HG02981 (cell line): ENCODE data around the gene RASSF3.
A peak's percentile ranks its signal among the peaks of the same experiment; 100 is the strongest.
"Not testable (repeated sequence)": the region's sequence is repeated elsewhere in the genome, so short reads cannot be mapped to it uniquely, and the experiment has no call there.

Source experiments
- ATAC-seq: cut with Tn5 transposase; IDR thresholded peaks from one replicate; pipeline ENCODE4 v1.9.1; 2021; ENCODE audit warnings: mild to moderate bottlenecking, moderate library complexity; ENCODE audit not compliant: unreplicated experiment

RASSF3 gene

DNA sequence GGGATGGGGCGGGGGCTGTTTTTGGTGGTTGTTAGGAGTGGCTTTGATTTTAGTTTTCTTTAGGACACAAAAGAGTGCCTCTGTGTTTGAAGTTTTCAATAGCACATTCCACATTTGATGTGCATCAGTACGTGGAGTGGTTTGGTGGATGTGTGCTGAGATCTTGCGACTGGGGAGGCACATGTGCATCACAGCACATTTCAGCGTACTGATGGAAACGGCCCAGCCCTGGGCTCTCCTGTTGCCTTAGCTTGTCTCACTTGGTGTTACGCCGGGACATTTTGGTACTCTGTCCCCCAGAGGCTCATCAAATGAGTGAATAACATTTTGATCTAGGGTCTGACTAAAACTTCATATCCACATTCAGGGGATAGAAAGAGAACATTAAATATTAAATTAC is 78.4 kb downstream of the RASSF3 start:
- no peak for ATAC-seq

DNA sequence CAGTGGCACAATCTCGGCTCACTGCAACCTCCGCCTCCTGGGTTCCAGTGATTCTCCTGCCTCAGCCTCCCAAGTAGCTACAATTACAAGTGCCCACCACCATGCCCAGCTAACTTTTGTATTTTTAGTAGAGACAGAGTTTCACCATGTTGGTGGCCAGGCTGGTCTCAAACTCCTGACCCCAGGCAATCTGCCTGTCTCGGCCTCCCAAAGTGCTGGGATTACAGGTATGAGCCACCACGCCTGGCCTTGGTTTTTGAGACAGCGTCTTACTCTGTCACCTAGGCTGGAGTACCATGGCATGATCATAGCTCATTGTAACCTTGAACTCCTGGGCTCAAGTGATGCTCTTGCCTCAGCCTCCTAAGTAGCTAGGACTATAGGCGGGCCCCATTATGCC is 79.9 kb downstream of the RASSF3 start:
- ATAC-seq = not testable (repeated sequence)

DNA sequence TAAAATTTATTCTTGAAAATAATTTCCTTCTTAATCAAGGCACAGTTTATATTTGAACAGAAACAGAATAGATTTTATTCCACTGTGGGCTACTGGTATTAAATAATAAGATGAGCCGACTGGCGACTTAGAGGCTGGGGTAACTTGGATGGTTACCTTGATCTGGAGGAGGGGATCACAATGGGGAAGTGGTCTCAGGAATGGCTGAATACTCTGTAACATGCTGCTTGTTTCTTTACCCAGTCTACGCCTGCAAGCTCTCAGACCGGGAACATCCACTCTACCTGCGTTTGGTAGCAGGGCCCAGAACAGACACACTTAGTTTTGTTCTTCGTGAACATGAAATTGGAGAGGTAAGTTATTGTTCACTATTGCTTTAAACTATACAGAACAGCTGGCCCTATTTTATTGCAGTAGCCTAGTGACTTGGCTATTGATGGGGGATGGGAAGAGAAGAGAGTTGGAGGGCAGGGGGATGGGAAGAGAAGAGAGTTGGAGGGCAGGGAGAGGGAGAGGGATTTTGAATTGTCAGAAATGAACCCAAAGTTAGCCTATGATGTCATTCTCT is 81.0 kb downstream of the RASSF3 start:
- no peak for ATAC-seq

DNA sequence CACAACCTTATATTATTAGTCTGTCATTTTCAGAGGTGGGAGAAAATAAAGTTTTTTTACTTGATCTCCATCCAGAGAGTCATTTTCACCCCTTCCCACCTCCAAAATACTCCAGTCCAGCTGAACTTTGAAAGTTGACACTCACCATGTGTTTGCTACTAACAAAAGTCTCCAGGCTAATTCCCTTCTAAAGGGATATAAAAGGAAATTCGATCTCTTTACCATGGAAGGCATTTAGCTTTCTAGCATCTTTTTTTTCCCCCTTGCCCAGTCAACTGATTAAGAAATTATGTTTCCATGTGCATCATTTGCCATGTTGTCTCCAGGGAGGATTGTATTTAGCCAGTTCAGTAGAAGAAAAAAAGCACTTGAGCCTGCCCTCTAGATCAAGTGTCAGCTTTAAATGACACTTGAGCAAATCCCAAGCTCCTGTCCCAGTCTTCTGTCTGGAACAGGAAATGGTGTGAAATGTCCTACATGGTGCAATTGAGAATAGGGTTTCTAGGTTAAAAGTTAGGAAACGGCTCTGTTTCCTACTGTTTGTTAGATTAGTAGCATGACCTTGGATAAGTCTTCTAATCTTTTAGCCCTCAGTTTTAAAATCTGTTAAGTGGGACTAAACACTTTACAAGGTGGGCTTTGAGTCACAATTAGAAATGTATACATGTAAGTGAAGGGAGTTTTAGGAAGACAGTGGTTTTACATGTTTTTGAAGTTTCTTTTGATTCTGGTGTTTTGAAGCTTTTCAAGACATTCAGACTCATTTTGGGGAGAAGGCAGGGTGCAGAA is 81.7 kb downstream of the RASSF3 start:
- no peak for ATAC-seq

DNA sequence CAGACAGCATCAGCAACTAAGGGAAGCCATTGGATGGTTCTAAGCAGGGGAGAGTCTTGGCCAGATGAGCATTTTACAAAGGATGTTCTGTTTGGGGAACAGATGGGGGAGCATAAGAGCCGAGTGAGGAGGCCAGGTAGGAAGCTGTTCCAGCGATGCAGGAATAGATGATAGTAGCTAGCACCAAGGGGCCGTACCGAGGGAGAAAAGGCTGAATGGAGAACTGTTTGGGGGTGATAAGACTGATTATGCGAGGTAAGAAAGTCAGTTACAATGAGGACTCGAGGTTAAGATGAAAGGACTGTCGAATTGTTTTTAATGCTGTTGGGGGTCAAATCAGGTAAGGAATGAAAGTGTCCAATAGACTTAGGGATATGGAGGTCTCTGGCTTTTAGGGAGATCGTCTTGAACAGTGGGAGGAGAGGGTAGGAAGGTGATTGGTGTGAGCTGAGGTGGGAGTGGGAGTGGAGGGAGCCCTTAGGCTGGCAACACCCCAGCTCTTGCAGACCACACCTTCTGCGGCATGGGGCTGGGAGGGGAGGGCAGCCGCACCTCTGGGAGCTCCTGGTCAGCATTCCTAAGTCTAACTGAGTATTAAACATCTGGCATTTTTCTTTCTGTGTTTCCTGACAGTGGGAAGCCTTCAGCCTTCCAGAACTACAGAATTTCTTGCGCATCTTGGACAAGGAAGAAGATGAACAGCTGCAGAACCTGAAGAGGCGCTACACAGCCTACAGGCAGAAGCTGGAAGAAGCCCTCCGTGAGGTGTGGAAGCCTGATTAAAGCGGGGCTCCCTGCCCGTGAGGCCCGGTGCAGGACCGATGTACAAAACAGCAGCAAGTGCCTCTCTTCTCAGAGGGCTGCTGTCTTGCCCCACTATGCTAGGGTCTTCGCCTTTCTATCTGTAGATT is 84.1 kb downstream of the RASSF3 start:
- ATAC-seq = no peak

DNA sequence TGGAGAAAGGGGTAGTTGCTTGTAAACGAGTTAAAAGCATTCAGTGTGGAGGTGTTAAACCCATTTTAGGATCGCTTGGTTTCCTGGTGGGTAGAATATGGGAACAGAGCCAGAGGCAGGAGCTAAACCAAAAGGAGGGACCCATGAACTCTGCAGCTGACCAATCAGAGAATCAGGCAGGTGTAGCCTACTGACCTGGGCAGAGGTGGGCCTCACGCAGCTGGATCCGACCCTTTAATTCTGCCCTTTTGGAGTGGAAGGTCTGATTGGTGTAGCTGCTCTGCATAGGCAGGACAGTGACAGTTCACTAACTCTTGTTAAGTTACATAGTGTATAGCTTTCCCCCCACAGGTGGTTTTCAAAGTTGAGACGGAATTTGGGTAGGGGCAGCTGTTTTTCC is 85.3 kb downstream of the RASSF3 start:
- no peak for ATAC-seq

DNA sequence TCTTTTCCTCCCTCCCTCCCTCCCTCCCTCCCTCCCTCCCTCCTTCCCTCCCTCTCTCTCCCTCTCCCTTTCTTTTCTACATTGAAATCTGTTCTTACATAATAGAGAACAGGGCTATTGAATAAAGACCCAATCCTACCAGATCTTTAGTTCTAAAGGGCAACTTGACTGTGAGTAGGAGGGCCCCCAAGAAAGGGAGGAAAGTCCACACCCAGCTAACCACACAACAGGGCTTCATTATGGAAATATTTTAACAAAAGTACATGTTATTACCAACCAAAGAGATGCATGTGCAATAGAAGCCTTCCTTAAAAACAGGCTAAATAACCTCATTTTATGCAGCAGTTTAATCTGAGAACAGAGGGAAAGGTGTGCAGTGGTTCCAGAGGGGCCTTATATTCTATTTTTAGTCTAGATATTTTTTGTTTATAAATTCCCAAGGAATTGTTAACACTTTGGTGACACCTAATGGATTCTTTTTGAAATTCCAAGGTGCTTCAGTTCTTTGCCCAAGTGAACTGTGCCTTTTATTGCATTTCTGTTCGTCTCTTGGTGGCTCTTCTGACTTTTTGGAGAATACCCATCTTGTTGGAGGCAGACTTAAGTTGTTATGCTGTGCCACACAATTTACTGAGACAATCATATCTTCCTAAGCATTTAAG is 85.9 kb downstream of the RASSF3 start:
- ATAC-seq = no peak

DNA sequence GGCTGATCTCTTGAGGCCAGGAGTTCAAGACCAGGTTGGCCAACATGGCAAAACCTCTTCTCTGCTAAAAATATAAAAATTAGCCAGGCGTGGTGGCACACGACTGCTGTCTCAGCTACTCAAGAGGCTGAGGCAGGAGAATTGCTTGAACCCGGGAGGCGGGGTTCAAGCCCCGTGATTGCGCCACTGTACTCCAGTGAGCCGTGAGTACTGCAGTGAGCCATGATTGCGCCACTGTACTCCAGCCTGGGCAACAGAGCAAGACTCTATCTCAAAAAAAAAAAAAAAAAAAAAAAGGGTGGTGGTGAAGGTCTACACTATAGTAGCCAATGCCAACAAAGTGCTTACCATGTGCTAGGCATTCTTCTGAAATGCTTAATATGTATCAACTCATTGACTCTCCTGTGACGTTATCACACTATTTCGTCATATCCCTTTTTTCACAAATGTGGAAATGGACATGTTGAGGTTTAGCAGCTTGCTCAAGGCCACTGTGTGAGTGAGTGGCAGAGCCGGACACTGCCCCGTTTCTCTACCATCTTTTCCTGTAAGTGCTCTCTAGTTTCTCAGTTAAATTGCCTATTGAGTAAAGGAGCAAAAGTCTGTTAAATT is 89.3 kb downstream of the RASSF3 start:
- no peak for ATAC-seq

DNA sequence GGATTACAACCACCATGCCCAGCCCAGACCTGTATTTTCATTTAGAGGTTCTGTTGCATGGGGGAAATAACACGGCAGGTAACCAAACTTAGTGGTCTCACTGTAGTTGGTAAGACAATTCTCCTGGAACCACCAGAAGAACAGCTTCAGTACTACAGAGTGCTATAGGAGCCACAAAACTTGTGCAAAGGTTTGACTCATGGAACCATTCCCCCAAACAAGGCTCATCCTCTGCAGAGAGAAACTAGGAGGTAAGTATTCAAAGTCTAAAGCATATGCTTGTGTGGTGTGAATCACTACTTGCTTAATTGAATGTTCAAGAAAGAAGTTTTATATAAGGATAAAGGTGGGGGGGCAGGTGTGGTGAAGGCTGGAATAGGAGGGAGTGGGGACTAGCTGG is 90.2 kb downstream of the RASSF3 start:
- no peak for ATAC-seq

DNA sequence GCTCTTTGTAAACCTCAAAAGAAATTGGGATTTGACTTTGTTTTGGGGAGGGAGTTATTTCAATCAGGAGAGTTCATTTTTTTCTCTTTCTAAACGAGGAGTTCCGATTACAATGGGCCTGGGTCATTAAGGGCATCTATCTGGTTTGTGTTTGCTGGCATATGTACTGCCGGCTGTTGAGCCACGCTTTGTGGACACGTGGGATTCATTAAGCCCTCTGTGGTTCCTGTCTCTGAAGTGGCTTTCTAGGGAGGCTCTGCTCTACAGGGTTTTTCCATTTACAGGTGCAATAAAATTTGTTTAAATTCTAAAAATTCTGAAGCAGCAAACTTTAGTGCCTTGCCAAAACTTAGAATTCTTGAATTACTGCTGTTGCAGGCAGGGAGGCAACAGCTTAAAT is 91.0 kb downstream of the RASSF3 start:
- no peak for ATAC-seq

DNA sequence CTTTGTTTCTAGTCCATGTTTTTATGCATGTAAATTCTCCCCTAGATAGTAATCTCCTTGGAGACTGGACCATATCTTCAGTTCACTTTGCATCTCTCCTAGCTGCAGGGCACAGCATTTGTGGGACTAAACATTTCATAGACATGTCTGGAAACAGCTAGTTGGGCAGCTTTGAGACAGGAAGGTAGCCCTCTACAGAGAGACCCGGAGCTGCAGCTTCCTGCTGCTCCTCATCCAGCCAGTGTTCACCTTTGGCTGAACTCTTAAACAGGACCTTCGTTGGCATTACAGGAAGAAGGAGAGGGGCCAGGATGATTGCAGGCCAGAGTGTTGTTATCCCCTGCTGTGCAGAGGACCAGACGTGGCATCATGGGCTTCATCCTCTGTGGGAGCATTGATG is 96.0 kb downstream of the RASSF3 start:
- ATAC-seq = no peak

DNA sequence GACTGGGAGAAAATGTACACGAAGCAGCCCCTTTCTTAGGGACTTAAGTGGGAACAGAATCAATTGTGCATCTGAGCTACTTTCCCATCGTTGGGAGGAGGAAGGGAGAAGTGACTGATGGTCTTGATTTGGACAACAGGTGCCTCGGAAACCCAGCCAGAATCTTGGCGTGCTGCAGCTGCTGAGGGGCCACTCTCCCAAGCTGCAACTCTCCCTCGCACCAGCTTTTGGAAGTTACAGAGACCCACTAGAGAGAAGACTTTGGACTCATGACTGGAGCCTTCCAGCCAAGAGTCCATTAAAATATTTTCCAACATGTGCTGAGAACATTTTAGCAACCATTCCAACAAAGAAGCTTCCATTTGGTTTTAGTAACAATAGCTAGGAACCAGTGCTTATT is 96.6 kb downstream of the RASSF3 start:
- ATAC-seq = no peak

DNA sequence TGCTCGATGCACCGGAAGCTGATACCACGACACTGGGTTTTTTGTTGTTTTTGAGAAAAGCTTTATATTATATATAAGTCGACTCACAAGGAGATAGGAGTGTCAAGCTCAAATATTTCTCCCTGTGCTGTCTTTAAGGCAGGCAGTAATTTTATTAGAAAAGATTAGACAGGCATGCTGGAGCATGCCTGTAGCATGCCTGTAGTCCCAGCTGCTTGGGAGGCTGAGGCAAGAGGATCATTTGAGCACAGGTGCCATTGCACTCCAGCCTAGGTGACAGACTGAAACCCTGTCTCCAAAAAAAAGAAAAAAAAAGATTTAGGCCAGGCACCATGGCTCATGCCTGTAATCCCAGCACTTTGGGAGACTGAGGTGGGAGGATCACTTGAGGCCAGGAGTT is 97.1 kb downstream of the RASSF3 start:
- ATAC-seq = no peak

DNA sequence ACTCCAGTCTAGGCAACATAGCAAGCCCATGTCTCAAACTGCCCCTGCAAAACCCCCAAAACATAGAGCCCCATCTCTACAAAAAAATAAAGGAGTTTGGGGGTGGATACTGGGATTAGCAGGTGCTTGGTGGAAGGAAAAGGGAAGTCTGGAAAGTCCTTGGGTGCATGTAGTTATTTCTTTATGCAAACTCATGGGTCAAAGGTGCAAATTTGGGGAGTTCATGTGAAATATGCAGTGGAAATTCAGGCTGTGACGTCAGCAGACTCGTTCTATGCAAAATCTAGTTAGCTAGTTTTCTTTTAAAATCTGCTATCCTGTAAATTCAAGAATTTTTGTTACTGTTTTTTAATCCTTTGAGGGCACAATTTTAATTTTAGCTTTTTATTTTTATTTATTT is 97.6 kb downstream of the RASSF3 start:
- no peak for ATAC-seq

DNA sequence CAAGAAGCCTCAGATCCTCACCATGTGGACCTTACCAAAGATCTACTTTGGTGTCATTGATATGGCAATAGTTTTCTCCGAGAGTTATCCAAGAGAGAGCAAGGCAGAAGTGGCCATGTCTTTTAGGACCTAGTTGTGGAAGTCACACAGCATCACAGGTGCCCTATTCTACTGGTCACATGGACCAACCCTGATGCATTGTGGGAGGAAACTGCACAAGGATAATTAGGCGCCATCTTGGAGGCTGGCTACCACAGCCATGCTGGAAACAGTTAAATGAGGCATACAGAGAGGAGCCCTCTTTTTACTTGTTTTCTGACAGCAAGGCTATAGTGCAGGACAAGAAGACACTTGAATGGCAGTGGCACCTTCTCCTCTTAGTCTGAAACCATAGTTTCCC is 99.1 kb downstream of the RASSF3 start:
- ATAC-seq = no peak

DNA sequence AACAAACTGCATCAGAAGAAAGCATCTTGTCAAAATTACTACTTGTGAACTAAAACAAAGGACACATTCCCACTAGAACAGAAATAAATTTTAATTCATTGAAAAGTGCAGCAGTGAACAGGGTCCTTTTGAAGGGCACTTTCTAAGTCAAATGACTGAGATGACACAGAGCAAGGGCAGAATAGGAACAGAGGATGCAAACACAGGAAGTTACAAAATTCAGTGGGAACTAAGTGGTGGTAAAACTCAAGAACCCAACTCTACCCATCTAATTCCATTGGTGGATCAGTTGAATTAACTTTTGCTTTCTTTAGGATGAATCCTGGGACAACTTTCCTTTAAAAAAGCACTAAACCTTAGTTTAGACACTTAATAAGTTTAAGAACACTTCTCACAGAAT is 103.1 kb downstream of the RASSF3 start:
- no peak for ATAC-seq

DNA sequence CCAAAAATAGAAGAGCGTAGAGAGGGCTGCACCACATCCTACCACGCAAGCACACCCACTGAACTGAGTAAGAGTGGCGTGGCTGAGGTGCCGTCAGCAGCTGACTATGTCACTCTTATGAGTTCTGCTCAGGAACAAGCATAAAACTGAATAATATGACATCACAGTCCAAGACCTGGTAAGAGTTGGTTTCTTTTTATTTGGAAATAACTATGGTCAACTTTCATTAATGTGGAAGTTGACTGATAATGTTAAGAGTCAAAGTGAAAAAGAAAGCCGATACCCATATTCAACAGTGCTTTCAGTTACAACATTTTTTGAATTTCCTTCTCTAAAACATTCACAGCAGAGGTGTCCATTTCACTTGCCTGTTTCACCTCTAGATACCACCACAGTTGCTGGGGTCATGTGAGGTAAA is 104.3 kb downstream of the RASSF3 start:
- ATAC-seq = peak; percentile 64

DNA sequence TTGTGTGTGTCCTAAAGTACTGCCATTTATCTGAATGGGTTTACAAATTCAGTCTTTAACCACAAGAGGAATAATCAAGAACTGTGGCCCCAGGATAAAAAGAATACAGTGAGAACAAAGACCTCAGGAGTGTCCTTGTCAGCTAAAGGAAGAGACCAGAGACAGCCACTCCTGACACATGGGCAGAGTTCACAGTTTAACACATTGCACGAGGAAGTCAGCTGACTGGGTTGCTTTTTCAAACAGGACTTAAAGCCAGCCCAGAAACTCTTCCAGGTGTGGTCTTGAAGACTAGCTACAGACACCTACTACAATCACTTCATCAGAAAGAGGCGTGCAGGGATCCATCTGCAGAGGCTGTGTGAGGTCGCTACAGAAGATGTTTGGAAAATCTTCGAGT is 106.1 kb downstream of the RASSF3 start:
- ATAC-seq = no peak

DNA sequence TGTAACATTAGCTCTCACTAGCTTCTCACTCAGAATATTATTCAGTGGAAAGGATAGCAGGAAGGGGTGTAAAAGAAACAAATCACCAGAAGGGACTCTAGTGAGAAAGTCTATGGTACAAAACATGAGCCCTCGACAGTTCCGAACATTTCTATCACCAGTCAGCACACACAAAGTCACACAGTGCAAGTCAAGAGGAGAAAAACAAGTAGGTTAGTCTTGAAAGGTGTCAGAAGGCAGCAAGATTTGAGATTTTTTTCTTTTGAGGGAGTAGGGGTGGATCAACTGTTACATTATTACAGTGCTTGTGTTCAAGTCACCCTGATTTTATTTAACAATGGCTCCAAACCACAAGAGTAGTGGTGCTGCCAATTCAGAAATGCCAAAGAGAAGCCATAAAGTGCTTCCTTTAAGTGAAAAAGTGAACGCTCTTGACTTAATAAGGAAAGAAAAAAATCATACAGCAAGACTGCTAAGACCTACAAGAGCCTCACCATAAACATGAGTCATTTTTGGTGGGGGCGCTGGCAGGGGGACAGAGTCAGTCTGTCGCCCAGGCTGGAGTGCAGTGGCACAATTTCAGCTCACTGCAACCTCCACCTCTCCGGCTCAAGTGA is 106.7 kb downstream of the RASSF3 start:
- no peak for ATAC-seq

DNA sequence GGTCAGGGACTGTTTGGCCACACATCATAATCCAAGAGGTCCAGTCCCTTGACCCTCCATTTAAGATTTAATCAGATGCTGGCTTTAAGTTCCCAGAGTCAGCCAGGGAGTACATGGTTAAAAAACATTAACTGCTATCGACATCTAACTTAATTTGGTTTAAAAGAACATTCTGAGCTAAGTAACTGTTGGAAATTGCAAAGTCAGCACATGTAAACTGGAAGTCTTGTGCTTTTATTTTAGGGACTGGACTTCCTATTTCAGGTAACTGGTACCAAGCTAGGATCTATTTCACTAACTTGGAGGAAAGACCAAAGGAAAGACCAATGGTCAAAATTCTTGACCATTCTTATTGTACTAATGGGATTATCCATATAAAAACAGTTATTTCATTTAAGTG is 108.4 kb downstream of the RASSF3 start:
- ATAC-seq = no peak
